ENCODE results near the gene OR7C1. TPM values are rescaled to one million over a fixed set of nuclear protein-coding genes. Genes with fewer than 3 reads are reported as not detected.

The OR7C1 gene
- total and polyA plus RNA-seq, 2 of the 8 experiments (the other 6 are each of a cell fraction or from before 2014, with no cell fraction given): not detected

GRCh38 chr19:14761607-14762006, 73.4 kb downstream of the OR7C1 start (continued):
- no peak for TF ChIP-seq CTCF (IDR thresholded peaks at IDR 0.05; ENCODE audit: control extremely low read depth in 1 of 3, insufficient read depth in 1 of 3, low read depth in 1 of 3, low read length in 3 of 3)
- TF ChIP-seq SUZ12 (IDR thresholded peaks at IDR 0.05; ENCODE audit: low read length): no peak

Data from H1 (cell line).